HepG2 (cell line): ENCODE measurements around the gene NLRX1. TPM values are rescaled to one million over a fixed set of nuclear protein-coding genes. Genes with fewer than 3 reads are reported as not detected.

ENCODE experiments used
- ATAC-seq: fragments of 200-7000 bp; cut with Tn5 transposase; 3 replicates; pipeline ENCODE4 v1.9.1; 2020; ENCODE audit warnings: mild to moderate bottlenecking, moderate library complexity
- BruUV-seq: library from RNA; stranded (reverse); fragments of 400-500 nt; replicated peaks from 2 replicates; lab custom pipeline; 2021; lab: Mats Ljungman, UMichigan
- CTCF ChIA-PET: fragments of 300-600 bp; formaldehyde crosslinking; extraction: SDS; loops from one replicate; lab custom pipeline; 2021; ENCODE audit warnings: low total read pairs, inconsistent platforms, low intra/inter-chr PET ratio; lab: Yijun Ruan, JAX
- POLR2A ChIA-PET: fragments of 350-600 bp; sonication (Branson Sonifier 250); formaldehyde crosslinking; loops from one replicate; lab custom pipeline; 2020; ENCODE audit warnings: antibody characterized with exemption, inconsistent platforms; lab: Yijun Ruan, JAX
- DNase-seq: peaks from one replicate; pipeline ENCODE4 v3.0.0-alpha.2; 2015; ENCODE audit warnings: low spot score
- FAIRE-seq: peaks from 3 replicates; lab custom pipeline; 2011; peaks lifted over from hg19 to GRCh38; lab: Jason Lieb, UNC
- H2AFZ ChIP-seq: one replicate; pipeline ENCODE4 v1.6.1; 2011; ENCODE audit warnings: low read length, inconsistent platforms
- H3K27ac ChIP-seq: fragments of 300-600 bp; 3 replicates; pipeline ENCODE4 v1.8.0; 2011; ENCODE audit warnings: mixed run types, mild to moderate bottlenecking, mixed read lengths, low read length, inconsistent platforms; ENCODE audit not compliant: insufficient read depth; ENCODE audit errors: extremely low read length
- H3K27me3 ChIP-seq, 2 experiments: fragments of 200-600 bp in 1 of 2; 2 replicates in 1 of 2; 3 replicates in 1 of 2; pipeline versions ENCODE4 v1.6.0 to v1.8.0; 2011; ENCODE audit warnings: low read length in 2 of 2, mild to moderate bottlenecking in 2 of 2, moderate library complexity in 2 of 2, inconsistent platforms in 1 of 2; ENCODE audit not compliant: insufficient read depth in 2 of 2, control insufficient read depth in 1 of 2
- H3K36me3 ChIP-seq, 2 experiments: fragments of 200-600 bp in 1 of 2; replicated peaks in 1 of 2; 2 replicates in 1 of 2; 3 replicates in 1 of 2; pipeline versions ENCODE4 v1.5.1 to v1.8.0; 2011; ENCODE audit warnings: low read length in 2 of 2, inconsistent platforms in 1 of 2; ENCODE audit not compliant: insufficient read depth in 2 of 2, control insufficient read depth in 1 of 2
- H3K4me1 ChIP-seq: 2 replicates; pipeline ENCODE4 v1.5.1; 2012; ENCODE audit warnings: low read length, inconsistent platforms; ENCODE audit not compliant: insufficient read depth
- H3K4me2 ChIP-seq: 2 replicates; pipeline ENCODE4 v1.6.0; 2011; ENCODE audit warnings: low read depth, low read length, inconsistent platforms
- H3K4me3 ChIP-seq, 3 experiments: fragments of 200-600 bp in 1 of 3; sonication (generic), shearing (Covaris generic) in 1 of 3; replicated peaks in 1 of 3; 2 replicates each; pipeline ENCODE4 v1.5.1; 2011 to 2016; ENCODE audit warnings: low read length in 3 of 3, inconsistent platforms in 2 of 3, low read depth in 2 of 3, mild to moderate bottlenecking in 2 of 3, control low read depth in 1 of 3, mixed read lengths in 1 of 3; ENCODE audit not compliant: insufficient read depth in 1 of 3
- H3K79me2 ChIP-seq: one replicate; pipeline ENCODE4 v1.6.1; 2011; ENCODE audit warnings: low read length, inconsistent platforms; ENCODE audit not compliant: insufficient read depth
- H3K9ac ChIP-seq: 2 replicates; pipeline ENCODE4 v1.6.0; 2011; ENCODE audit warnings: mild to moderate bottlenecking, low read depth, low read length, inconsistent platforms; ENCODE audit not compliant: insufficient read depth
- H3K9me3 ChIP-seq: 2 replicates; pipeline ENCODE4 v1.5.1; 2012; ENCODE audit warnings: mild to moderate bottlenecking, low read length
- H4K20me1 ChIP-seq: 2 replicates; pipeline ENCODE4 v1.6.0; 2011; ENCODE audit warnings: inconsistent platforms, mild to moderate bottlenecking, low read length, moderate library complexity; ENCODE audit not compliant: insufficient read depth
- ARID2 ChIP-seq: sonication (generic); formaldehyde crosslinking; IDR thresholded peaks from 2 replicates; pipeline ENCODE4 v1.8.1; 2022; ENCODE audit warnings: mild to moderate bottlenecking, missing genetic modification reagents, borderline replicate concordance
- KMT2B ChIP-seq: IDR thresholded peaks from 2 replicates; pipeline ENCODE4 v1.6.1; 2016; ENCODE audit warnings: missing genetic modification reagents, missing compliant biosample characterization
- RXRB ChIP-seq: IDR thresholded peaks from 2 replicates; pipeline ENCODE4 v1.6.1; 2016; ENCODE audit warnings: borderline replicate concordance, missing genetic modification reagents, missing compliant biosample characterization
- SMARCC2 ChIP-seq: fragments of 450-650 bp; IDR thresholded peaks from 2 replicates; pipeline ENCODE4 v1.6.1; 2017; ENCODE audit warnings: antibody characterized with exemption, mild to moderate bottlenecking
- ZNF205 ChIP-seq: IDR thresholded peaks from 2 replicates; pipeline ENCODE4 v1.6.1; 2018; ENCODE audit warnings: missing biosample characterization, missing genetic modification reagents
- WGBS: methylation state at CpG from one replicate; pipeline ENCODE4 v1.1.6; 2017; ENCODE audit warnings: low lambda C conversion rate; 5-methylcytosine and 5-hydroxymethylcytosine counted together
- in situ Hi-C: cut with HindIII; loops from 2 replicates; pipeline ENCODE4 v1.10.0; 2017; ENCODE audit warnings: low pct_unique_long_range_greater_than_20kb; ENCODE audit not compliant: extremely low pct_ligation_motif_present
- intact Hi-C: fragments of 100-400 bp; cut with micrococcal nuclease; formaldehyde crosslinking; loops from one replicate; pipeline ENCODE4 v1.10.0; 2022; ENCODE audit not compliant: unreplicated experiment
- polyA plus RNA-seq, 8 experiments: library from polyadenylated mRNA; depleted of rRNA in 3 of 8; stranded (reverse) in 7 of 8; unstranded in 1 of 8; fragments of >200 nt; fragmentation: Illumina TruSeq in 4 of 8; extraction: Trizol in 4 of 8; gene quantifications; 2 replicates each; pipeline versions ENCODE4 v1.2.1 to v1.2.3, GENCODE V29; 2011 to 2016; ENCODE audit warnings: low read depth in 4 of 8, missing spikeins in 1 of 8, mixed read lengths in 1 of 8; ENCODE audit not compliant: insufficient read depth in 1 of 8
- total RNA-seq, 5 experiments: library from RNA; depleted of rRNA; stranded (reverse); fragments of >200 nt; fragmentation: Illumina TruSeq; extraction: Trizol; gene quantifications; 2 replicates each; pipeline ENCODE4 v1.2.3, GENCODE V29; 2016; ENCODE audit warnings: low read depth in 1 of 5
- TF ChIP-seq, protein P1 (sequence below): sonication (generic); formaldehyde crosslinking; IDR thresholded peaks from 2 replicates; pipeline ENCODE4 v1.8.1; 2023; ENCODE audit warnings: mild to moderate bottlenecking, missing genetic modification reagents, borderline replicate concordance
- TF ChIP-seq, protein P2 (sequence below): sonication (generic); formaldehyde crosslinking; IDR thresholded peaks from 2 replicates; pipeline ENCODE4 v1.4.0; 2020; ENCODE audit warnings: missing genetic modification reagents

NLRX1 gene
- total and polyA plus RNA-seq, 2 of the 13 experiments (the other 11 are each of a cell fraction or from before 2014, with no cell fraction given) = 8.7 to 11.0 TPM

DNA sequence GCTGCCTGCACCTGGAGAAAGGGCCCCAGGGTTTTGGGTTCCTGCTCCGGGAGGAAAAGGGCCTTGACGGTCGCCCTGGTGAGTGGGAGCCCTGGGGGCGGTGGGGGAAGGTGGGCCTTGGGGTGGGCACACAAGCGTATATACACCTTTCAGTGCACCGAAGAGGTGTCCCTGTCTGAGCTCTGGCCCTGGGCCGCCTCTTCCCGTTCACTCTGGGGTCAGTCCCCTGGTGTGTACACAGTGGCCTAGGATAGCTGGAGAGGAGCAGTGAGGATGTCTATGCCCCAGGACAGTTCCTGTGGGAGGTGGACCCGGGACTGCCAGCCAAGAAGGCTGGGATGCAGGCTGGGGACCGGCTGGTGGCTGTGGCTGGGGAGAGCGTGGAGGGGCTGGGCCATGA is 19.5 kb downstream of the NLRX1 start:
- no peak overlapping the region for H3K9ac ChIP-seq

DNA sequence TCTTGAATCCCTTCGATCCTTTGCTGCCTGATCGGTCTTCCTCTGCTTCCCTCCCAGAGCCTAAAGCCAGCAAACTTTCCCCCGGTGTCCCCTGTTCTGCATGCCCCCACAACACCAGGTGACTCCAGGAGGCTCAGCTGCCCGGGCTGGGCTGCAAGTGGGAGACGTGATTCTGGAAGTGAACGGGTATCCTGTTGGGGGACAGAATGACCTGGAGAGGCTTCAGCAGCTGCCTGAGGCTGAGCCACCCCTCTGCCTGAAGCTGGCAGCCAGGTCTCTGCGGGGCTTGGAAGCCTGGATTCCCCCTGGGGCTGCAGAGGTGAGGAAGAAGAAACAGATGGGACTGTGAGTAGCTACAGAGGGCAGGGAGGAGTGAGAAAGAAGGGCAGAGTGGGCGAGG is 20.4 kb downstream of the NLRX1 start:
- Histone ChIP-seq H3K79me2 (no peaks in the 10 kb centered on the region), H3K4me1 (peaks cover 33% of the 10 kb centered on the region), H3K9me3 (no peaks in the 10 kb centered on the region), H2AFZ (no peak overlapping the region), H3K4me3 (no peak overlapping the region), H3K4me2 (no peak overlapping the region), H3K36me3 (no peaks in the 10 kb centered on the region), H3K9ac (no peak overlapping the region), H3K27ac (no peak overlapping the region), H4K20me1 (no peaks in the 10 kb centered on the region), H3K27me3 (peaks cover 3 to 16% of the 10 kb centered on the region in 2 experiments)
- ChIA-PET POLR2A (interaction anchor here (1.0 kb wide), 1 partner anchor 20 kb away, joined by 6 read pairs; the partner anchor contains the start of gene NLRX1), CTCF (no interaction called here)
- no TSS peak for BruUV-seq
- DNase-seq (no peak), FAIRE-seq (no peak), ATAC-seq (no peak)
- no peak for TF ChIP-seq ZNF205 (CRISPR knock-in tag)
- TF ChIP-seq, protein P1, sequence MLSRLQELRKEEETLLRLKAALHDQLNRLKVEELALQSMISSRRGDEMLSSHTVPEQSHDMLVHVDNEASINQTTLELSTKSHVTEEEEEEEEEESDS (CRISPR knock-in tag) = no peak
- intact Hi-C loops = no loop called here
- in situ Hi-C loops = no loop called here
- WGBS = 62% methylated on average over 8 of the region's 8 CpGs

More for the DNA sequence above, 19.5 kb downstream of the NLRX1 start:
- TF ChIP-seq RXRB (CRISPR knock-in tag) (no peak), KMT2B (CRISPR knock-in tag) (no peak), SMARCC2 (no peak), ARID2 (CRISPR knock-in tag) (no peak)
- TF ChIP-seq, protein P2, sequence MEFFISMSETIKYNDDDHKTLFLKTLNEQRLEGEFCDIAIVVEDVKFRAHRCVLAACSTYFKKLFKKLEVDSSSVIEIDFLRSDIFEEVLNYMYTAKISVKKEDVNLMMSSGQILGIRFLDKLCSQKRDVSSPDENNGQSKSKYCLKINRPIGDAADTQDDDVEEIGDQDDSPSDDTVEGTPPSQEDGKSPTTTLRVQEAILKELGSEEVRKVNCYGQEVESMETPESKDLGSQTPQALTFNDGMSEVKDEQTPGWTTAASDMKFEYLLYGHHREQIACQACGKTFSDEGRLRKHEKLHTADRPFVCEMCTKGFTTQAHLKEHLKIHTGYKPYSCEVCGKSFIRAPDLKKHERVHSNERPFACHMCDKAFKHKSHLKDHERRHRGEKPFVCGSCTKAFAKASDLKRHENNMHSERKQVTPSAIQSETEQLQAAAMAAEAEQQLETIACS = no peak
- TF ChIP-seq, all 625 proteins: peak for 0
- Histone ChIP-seq H3K4me1 (peaks cover 33% of the 10 kb centered on the region), H3K4me2 (no peak overlapping the region), H4K20me1 (no peaks in the 10 kb centered on the region), H2AFZ (no peak overlapping the region), H3K79me2 (no peaks in the 10 kb centered on the region), H3K36me3 (no peaks in the 10 kb centered on the region), H3K9me3 (no peaks in the 10 kb centered on the region), H3K27me3 (peaks cover 0 to 9% of the 10 kb centered on the region in 2 experiments; a peak in 4 of 5 replicates), H3K27ac (no peak overlapping the region), H3K4me3 (no peak overlapping the region)
- in situ Hi-C loops = no loop called here
- ATAC-seq (peak; percentile 51), FAIRE-seq (no peak), DNase-seq (no peak)
- no TSS peak for BruUV-seq
- WGBS = 52% methylated on average over 6 of the region's 11 CpGs
- ChIA-PET POLR2A (interaction anchor here (1.0 to 3.8 kb wide), 2 partner anchors 19 kb away, joined by 6 to 31 read pairs; partner anchors contain the start of gene NLRX1), CTCF (no interaction called here)
- intact Hi-C loops = no loop called here
